Middle frontal gyrus (tissue), 1 donor: ENCODE results near the gene PPP1R2C.

ENCODE experiments used
- DNase-seq: peaks from one replicate; pipeline ENCODE4 v3.0.0-alpha.2; 2015; ENCODE audit warnings: low spot score; ENCODE audit errors: extremely low spot score

The PPP1R2C gene

DNA sequence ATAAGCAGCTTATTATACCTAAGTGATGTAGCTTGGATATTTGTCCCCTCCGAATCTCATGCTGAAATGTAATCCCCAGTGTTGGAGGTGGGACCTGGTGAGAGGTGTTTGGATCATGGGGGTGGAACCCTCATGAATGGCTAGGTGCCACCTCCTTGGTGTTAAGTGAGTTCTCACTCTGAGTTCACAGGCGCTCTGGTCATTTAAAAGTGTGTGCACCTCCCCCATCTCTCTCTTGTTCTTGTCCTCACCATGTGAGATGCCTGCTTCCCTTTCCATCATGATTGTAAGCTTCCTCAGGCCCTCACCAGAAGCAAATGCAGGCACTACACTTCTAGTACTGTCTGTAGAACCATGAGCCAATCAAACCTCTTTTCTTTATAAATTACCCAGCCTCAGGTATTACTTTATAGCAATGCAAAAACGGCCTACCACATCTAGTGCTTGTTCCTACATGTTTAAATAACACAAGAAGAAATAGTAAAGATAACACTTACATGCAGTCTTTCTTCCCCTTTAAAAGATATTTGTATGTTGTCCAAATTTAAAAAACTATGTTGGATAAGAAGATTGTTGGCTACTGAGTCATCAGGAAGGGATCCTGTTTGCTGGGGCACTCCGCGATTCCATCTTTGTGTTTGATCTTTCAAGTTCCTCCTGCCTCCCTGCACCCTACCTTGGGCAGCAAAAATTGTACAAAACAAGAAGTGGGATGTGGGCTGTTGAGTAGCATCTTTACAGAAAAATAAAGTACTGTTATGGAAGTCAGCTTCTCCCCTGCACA, 29.7 kb downstream of the PPP1R2C start:
- DNase-seq, result no peak

DNA sequence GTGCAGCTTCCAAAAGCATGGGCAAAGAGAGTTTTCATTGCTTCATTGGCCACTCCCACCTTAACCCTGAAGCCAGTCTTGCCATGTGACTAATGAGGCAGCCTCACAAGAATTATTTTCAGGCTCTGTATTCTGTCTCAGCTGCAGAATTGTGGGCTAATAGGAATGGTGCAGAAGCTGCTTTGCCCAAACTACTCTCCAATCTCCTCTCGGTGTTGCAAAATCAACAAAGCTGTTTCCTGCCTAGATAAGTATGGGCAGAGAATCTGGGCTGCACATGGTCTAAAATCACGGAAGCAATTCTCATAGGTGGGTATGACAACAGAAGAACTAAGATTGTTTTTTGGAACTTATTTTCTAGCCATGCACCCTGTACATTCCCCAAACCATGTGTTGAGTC, 31.4 kb downstream of the PPP1R2C start:
- no peak for DNase-seq

DNA sequence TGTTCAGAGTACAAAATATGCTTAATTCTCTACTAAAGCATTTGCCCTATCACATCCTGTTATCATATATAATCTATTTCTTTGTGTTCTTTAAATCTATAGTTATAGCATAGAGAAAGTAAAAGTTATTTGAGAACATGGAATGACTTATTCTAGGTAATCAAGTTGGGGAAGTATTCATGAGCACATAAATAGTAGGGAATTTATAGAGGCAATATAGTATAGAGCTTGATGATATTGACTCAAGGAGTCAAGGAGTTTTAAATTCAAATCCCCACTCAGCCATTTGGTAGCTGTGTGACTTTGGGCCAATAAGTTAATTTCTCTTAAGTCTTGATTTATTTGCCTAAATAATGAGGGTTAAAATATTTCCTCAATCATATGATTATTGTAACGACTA, 37.5 kb downstream of the PPP1R2C start:
- no peak for DNase-seq

DNA sequence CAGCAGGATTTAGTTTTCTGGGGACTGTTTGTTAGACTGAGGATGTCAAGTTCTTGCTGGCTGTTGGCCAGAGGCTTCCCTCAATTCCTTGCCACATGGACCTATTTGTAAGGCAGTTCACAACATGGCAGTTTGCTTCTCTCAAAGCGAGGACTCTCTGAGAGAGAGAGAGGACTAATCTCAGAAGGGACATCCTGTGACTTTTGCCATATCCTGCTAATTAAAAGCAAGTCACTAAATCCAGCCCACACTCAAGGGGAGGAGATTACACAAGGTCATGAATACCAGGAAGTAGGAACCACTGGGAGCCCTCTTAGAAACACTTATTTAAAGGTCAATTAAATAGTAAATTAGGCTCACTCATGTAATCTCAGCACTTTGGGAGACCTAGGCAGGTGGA, 38.2 kb downstream of the PPP1R2C start:
- no peak for DNase-seq

DNA sequence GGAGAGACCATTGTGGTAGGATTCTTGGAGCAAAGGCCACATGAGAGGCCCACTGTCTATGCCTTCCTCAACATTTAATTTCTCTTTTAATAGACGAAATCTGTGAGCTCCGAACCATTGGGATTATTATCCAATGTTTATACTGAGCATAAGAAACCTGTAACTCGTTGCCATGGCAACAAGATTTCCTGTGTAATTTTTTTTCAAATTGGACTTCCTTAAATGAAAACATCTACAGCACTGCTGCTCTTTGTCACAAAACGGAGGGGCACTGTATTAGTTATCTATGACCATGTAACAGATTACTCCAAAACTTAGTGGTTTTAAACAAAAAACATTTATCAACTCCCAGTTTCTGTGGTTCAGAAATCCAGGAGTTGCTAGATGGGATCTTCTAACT, 38.7 kb downstream of the PPP1R2C start:
- no peak for DNase-seq

DNA sequence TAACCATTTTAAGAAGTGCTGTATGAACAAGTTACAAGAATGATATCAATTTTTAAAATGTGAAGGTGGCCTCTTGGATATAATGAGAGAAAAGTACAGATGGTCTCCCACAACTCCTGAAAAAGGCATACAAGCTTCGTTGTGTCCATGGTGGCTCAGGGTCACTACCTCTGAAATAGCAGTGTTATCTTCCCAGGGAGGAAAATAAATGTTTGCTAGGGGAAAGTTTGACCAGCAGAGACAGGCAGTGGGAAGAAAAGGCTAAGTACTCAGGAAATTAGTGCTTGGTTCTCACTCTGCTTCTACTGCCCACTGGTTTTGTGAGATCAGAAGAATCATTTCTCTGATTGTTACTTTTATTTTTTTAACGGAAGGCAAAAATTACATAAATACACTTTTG, 39.4 kb downstream of the PPP1R2C start:
- no peak for DNase-seq

DNA sequence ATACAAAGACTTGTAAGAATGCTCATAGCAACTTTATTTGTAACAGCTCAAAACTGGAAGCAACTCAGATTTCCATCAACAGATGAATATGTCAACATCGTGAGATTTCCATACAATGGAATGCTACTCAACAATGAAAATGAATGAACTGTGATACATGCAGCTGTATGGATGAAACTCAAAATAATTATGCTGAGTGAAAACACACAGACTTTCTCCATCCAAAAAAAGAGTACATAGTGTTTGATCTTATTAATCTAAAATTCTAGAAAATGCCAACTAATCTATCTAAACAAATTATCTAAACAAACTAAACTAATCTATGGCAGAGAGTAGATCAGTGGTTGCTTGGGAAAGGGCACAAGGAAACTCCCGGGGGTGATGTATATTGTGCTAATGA, 42.7 kb downstream of the PPP1R2C start:
- no peak for DNase-seq

DNA sequence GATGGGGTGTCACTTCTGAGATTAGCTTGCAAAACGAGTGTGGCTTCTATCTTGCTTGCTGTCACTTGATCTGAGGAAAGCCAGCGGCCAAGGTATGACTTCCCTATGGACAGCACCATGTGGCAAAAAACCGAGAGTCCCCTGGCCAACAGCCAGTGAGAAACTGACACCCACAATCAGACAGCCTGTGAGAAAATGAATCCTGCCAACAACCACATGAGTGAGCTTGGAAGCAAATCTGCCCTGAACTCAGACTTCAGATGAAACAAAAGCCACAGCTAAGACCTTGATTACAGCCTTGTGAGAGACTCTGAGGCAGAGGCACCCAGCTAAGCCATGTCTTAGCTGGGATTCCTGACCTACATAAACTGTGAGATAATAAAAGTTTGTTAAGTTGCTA, 45.5 kb downstream of the PPP1R2C start:
- DNase-seq, result no peak
